ENCODE results near the gene RGS3.

The RGS3 gene

DNA sequence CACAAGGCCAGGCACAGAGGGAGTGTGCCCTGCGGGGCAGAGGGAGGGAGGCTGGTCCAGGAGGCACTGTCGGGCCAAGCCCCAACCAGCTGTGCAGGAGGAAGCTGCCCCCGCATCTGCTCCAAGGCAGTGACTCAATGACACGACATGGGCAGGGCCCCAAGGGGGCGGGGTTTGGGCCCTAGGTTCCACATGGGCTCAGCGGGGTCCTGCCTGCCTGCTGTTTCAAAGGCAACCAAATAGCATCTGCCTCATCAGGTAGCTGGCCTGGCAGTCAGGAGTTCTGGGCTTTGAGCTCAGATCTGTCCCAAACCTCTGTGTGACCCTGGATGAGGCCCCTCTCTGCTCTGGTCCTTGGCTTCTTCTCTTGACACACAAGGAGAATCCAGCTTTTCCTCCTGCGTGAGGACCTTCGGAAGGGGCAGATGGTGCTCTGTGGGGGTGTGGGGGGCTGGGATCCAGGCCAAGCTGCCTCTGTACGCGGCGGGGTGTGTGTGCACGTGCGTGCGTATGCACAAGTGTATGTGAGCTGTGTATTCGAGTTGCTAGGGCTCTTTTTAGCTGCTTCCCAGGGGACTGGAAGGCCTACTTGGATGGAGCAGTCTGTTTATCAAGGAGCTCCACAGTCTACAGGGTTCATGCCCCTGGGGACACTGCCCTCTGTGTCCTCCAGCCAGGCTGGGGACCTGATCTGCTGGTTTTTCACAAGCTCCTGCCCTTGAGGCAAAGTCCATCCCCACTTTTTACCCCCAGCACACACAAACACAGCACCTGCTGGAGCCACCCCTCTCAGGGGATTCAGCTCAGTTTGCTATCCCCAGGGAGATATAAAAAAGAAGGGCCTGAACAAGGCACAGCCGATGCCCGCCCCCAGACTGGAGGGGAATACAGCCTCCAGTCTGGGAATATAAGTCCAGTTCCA is 138.9 kb downstream of the RGS3 start:
- H3K4me3 ChIP-seq (ENCODE audit: low read length), result no peak overlapping the region
- DNase-seq (ENCODE audit: low read depth, low spot score), result no peak

DNA sequence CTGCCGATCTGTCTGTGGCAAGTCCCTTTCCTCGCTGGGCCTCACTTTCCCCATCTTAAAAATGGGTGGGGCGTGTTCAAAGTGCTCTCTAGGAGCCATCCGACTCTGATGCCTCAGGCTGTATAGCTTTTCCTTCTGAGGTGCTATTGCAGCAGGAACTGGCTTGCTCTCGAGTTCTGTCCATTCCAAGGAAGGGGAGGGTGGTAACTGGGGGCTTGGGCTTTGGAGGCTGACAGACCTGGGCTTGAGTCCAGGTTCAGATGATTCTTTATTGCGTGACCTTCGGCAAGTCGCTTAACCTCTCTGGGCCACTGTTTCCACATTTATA is 139.5 kb downstream of the RGS3 start:
- H3K4me3 ChIP-seq (ENCODE audit: low read length), result no peak overlapping the region
- DNase-seq (ENCODE audit: low read depth, low spot score), result no peak

DNA sequence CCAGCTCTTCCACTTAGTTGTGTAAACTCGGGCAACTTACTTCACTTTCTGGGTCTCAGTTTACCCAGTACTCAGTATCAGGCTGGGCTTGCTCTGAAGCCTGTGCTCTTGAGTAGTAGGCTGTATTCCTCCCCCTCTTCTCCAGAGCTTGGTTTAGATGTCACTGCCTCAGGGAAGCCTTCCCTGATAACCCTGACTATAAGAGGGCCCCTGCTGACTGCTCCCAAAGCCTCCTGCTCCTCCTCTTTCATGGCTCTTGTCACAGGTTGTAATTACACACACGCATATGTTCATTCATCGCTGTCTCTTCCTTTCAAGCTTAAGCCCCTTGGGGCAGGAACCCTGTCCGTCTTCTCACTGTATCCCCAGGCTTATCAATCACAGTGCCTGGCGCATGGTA is 140.2 kb downstream of the RGS3 start:
- no peak overlapping the region for H3K4me3 ChIP-seq (ENCODE audit: low read length)
- no peak for DNase-seq (ENCODE audit: low read depth, low spot score)

DNA sequence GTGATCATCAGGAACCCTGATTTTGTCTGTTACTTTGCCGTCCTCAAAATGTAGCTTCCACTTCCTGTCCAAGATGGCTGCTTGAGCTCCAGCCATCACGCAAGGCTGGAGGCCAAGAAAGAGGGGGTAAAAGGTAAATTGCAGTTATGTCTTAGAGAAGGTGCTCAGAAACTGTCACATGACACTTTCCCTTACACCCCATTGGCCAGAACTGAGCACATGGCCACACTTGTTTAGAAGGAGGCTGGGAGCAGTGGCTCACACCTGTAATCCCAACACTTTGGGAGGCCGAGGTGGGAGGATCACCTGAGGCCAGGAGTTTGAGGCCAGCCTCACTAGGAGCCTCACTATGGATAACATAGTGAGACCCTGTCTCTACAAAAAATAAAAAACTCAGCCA is 140.9 kb downstream of the RGS3 start:
- no peak for DNase-seq (ENCODE audit: low read depth, low spot score)
- no peak overlapping the region for H3K4me3 ChIP-seq (ENCODE audit: low read length)

DNA sequence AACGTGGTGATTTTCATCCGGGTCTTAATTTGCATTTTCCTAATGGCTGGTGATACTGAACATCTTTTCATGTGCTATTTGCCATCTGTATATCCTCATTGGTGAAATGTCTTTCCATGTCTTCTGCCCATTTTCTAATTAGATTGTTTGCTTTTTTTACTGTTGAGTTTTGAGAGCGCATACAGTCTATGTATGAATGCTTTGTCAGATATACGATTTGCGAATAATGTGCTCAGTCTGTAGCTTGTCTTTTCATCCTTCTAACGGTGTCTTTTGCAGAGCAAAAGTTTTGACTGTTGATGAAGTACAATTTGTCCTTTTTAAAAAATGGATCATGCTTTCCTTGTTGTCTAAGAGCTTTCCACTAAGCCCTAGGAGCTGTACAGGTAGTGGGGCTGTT is 143.0 kb downstream of the RGS3 start:
- DNase-seq (ENCODE audit: low read depth, low spot score), result no peak
- H3K4me3 ChIP-seq (ENCODE audit: low read length), result no peak overlapping the region

DNA sequence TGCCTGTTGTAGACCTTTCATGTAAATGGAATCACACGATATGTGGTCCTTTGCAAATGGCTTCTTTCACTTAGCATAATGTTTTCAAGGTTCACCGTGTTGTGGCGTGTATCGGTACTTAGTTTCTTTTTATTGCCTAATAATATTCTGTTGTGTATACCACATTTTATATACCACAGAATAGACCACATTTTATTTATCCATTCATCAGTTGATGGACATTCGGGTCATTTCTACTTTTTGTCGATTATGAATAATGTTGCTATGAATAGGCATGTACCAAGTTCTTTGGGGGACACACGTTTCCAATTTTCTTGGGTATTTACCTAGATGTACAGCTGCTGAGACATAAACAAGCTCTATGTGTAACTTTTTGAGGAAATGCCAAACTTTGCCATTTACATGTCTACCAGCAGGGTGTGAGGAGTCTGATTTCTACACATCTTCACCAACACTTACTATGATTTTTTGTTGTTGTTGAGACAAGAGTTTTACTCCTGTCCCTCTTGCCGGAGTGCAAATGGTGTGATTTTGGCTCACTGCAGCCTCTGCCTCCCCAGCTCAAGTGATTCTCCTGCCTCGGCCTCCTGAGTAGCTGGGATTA is 144.7 kb downstream of the RGS3 start:
- no peak for DNase-seq (ENCODE audit: low read depth, low spot score)
- no peak overlapping the region for H3K4me3 ChIP-seq (ENCODE audit: low read length)

DNA sequence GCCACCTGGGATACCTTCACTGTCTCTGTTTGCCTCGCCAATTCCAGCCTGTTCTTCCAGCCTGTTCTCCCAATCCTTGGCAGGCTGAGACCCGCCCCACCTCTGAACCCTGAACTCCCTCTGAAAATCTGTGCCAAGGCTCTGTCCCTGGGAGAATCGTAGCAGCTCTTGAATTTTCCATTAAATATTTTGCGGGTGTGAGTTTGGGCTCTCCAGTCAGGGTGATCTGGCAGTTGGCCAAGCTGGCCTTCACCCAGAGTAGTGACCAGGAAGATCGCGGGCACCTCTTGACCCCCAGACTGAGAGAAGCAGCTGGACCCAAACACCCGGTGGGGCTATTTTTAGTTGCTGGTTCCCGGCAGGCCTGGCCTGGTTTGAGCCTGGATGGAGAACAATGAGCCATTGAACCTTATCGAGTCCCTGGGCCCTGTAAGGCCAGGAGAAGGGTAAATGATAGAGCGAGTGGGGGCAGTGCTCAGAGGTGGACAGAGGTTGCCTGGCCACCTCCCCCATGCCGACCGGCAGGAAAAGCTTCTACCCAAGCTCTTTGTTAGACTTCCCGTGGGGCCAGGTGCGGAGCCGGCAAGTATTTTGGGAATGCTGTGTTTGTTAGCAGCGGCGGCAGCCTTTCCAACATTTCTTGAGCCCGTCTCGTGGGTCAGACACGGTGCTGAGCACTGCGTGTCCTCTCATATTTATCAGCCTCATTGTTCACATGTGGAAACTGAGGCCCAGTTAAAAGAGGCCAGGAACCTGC is 146.2 kb downstream of the RGS3 start:
- H3K4me3 ChIP-seq (ENCODE audit: low read length), result no peak overlapping the region
- DNase-seq (ENCODE audit: low read depth, low spot score), result no peak

DNA sequence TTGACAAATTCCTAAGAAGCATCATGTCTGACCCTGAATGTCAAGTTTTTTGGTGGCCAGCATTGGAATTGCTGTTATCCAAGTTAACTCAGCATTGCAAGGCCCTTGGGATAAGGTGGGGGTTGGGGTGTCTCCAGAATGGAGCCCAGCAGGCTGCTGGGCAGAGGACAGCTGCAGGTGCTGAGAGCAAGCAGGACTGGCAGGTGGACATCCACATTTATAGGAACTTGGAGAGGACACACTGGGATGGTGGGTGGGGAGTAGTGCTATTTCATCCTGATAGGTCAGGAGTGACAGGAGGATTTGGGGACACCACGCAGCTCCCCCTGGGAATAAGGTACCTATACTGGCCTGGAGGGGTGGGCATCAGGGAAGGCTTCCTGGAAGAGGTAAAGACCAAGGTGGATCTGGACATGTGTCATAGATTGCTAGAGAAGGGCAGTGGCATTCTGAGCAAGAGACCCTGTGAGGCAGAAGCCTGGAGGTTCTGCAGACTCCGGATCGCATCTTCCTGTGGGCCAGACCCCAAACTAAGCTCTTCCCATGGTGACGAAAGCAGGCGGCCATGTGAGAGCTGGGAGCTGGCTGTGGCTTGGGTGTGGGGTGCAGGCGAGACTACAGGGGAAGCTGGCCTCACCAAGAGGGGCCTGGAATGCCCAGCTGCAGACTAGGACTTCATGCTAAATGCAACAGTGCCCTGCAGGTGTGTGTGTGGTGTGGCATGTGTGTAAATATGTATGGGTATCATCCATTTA is 148.1 kb downstream of the RGS3 start:
- no peak overlapping the region for H3K4me3 ChIP-seq (ENCODE audit: low read length)
- no peak for DNase-seq (ENCODE audit: low read depth, low spot score)

DNA sequence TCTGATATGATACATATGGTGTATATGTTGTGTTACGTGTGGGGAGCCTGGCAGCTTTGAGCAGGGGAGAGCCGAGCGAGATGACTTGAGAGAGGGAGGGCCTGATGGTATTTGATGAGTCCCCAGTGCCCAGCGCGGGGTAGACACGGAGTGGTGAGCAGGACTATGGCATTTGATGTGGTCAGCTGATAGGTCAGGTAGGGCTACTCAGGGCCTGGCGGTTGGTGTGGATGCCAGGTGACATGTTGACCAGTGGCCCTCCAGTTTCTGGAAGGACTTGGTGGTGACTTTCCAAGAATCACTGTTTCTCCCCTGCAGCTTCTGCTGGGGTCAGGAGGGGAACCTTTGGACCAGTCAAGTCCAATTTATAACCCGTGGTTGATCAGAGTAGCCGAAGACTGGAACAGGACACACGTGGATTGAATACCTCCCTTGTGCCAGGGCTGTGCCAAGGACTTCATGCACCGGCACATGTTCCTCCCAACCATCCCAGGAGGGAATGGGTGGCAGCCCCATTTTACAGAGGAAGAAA is 148.8 kb downstream of the RGS3 start:
- no peak for DNase-seq (ENCODE audit: low read depth, low spot score)

DNA sequence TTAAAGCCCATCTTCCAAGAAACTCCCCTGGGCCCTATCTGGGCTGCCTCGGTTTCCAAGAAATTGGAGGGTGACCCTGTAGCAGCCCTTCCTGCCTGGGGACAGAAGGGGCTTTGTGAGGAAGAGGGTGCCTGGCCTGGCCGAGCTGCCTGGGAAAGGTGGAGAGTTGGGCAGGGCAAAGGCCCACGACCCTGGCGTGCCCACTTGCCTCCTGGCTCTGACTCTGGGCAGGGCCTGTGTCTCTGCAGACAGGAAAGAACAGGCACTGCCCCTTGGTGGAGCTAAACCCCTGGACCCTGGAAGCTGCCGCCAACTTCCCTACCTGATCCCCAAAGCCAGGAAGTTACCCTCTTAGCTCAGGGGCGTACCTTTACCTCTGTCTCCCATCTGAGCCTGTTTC is 149.3 kb downstream of the RGS3 start:
- no peak for DNase-seq (ENCODE audit: low read depth, low spot score)
- H3K4me3 ChIP-seq (ENCODE audit: low read length), result no peak overlapping the region

More for the DNA sequence above, 148.8 kb downstream of the RGS3 start:
- H3K4me3 ChIP-seq (ENCODE audit: low read length), result no peak overlapping the region

DNA sequence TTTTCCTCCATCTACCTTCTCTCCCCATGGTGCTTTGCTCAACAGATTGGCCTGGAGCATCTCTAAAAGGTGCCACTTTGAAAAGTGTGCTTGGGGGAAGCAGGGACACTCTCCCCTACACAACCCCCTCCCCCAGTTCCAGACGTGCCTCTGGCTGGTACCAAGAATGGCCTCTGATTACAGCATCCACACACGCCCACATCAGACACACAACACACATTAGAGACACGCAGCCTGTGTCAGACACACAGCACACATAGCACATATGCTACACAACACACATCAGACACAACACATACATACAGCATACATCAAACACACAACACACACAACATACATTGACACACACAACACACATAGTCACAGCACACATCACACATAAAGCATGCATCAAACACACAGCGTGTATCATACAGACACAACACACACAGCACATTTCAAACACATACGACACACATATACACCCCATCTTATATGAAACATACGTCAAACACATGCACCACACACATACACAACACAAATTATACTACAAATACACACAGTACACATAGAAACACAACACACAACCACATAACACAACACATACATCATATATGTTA is 150.4 kb downstream of the RGS3 start:
- no peak overlapping the region for H3K4me3 ChIP-seq (ENCODE audit: low read length)

DNA sequence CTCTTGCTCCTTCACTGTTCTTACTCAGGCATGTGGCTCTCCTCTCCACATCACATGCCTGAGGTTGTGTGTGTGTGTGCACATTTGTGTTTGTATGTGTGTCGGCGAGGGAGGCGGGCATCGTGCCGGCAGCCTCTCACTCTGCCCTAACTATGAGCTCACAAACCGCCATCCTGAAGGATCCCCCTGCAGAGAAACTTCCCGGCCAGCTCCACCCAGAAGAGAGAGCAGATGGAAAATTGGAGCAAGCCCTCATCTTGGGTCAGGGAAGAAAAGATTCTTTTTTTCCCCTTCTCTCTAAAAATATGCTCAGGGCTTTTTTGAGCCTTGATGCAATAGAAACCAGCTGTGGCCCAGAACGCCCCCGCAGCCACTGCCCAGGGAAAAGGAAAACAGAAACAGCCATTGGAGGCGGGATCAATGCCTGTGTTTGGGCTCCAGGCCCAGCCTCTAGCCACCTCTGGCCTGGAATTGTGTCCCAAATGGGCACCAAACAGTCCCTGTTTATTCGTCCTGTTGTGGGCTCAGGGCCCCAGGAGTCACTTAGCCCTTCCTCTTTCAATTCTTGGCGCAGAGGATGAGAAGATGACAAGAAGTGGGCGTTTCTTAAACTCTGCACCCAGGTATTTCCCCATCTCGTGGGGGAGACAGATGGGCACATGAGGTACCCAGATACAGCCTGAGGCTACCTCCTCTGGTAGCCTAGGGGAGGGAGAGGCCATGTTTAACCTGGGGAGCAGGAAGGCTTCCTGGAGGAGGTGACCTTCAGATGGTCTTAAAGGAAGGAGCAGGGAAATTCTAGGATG is 151.5 kb downstream of the RGS3 start:
- no peak overlapping the region for H3K4me3 ChIP-seq (ENCODE audit: low read length)
- no peak for DNase-seq (ENCODE audit: low read depth, low spot score)

More for the DNA sequence above, 150.4 kb downstream of the RGS3 start:
- DNase-seq (ENCODE audit: low read depth, low spot score), result no peak

DNA sequence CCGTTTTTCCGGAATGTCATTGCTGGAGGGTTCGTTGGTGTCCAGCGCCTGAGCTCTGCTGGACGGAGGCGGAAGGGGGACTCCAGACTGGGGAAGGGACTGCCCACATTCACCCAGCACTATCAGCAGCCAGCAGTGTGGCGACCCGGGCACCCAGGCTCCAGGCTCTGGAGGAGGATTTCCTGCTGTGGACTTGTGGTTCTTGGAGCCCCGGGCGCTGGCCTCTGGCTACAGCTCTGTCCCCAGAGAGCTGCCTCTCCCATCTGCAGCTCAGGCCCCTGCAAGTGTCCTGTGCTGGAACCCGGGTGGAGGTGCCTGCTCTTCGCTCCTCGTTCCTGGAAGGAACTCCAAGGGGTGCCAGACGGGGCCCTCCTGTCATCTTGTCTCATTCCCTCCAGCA is 152.6 kb downstream of the RGS3 start:
- DNase-seq (ENCODE audit: low read depth, low spot score), result no peak
- no peak overlapping the region for H3K4me3 ChIP-seq (ENCODE audit: low read length)

DNA sequence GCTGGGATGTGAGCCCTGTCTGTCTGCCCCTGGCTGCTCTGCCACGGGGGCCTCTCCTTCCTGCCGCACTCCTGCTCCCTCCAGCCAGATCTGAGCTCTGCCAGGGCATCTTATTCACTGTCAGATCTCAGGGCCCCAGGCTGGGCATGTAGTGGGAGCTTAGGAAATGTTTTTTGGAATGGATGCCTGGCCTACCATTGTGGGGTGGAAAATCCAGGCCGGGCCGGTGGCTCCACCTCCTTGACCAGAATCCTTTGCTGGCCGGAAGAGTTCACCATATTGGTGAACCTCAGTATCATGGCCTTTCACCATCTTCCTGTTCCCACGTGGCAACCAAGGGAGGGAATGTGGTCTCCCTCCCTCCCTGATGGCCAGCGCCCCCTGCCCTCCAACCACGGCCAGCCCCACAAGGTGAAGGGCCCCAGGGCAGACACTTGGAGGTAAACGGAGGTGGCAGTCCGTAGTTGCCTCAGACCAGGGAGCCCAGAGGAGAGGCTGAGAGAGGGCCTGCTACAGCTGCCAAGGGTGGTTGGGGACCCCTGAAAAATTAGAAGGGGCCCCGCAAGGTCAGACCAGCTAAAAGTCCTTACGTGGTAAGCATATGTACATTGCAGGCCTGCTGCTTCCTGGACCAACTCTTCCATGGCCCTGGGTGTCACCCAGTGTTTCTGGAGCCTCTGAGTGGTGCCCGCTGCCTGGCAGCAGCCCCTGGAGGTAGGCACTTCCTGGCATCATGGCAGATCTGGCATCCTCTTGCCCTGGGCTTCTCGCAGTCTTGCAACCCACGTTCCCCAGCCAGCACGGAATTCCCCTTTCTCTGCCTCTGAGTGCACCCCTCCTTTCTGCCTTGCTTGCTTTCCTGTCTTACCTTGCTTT is 153.3 kb downstream of the RGS3 start:
- no peak overlapping the region for H3K4me3 ChIP-seq (ENCODE audit: low read length)
- no peak for DNase-seq (ENCODE audit: low read depth, low spot score)

DNA sequence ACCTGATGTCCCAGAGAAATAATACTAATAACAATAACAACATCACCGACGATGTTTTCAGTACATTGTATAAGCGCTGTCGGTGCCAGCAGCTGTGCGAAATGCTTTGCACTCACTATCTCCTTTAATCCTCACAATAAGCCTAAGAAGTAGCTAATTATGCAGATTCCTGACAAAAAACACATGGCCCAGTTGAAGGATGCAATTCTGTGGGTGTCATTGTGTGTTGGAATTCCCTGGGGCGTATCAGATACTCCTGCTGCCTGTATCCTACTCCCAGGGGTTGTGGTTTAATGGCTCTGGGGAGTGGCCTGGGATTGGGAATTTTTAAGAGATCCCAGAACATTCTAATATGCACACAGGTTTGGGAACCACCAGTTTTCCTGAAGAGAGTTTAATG is 154.0 kb downstream of the RGS3 start:
- no peak for DNase-seq (ENCODE audit: low read depth, low spot score)
- no peak overlapping the region for H3K4me3 ChIP-seq (ENCODE audit: low read length)

DNA sequence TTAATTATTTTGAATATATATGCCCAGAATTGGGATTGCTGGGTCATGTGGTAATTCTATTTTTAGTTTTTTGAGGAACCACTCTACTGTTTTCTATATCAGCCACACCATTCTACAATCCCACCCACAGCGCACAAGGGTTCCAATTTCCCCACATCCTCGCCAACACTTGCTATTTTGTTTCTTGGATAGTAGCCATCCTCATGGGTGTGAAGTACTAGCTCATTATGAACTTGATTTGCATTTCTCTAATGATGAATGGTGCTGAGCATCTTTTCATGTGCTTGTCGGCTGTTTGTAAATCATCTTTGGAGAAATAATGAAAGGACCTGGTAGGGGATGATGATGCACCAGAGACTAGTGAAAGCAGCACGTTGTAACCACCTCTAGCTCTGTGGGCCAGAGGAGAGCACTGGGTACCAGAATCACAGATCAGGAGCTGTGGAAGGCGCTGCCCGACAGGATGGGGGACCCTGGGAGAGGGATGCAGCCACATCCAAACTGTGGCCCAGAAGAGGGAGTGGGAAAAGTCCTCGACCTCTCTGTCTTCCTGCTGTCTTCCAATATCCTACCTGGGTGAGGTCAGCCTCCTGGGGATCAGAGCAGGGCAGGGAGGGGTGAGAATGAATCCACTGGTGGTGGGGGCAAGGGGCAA is 155.4 kb downstream of the RGS3 start:
- DNase-seq (ENCODE audit: low read depth, low spot score), result no peak
- H3K4me3 ChIP-seq (ENCODE audit: low read length), result no peak overlapping the region

Data from Jurkat, Clone E6-1 (cell line).